Type B pancreatic cell (in vitro differentiated cells): Measurements from ENCODE around the gene MAPK6. TPM values are rescaled to one million over a fixed set of nuclear protein-coding genes. Genes with fewer than 3 reads are reported as not detected.

Source experiments
- DNase-seq: peaks from one replicate; pipeline ENCODE4 v3.0.0; 2021; ENCODE audit warnings: mixed read lengths; ENCODE audit not compliant: unreplicated experiment; ENCODE audit errors: extremely low spot score
- H3K27ac Mint-ChIP-seq: 2 replicates; pipeline ENCODE4 v1.8.0; 2021; ENCODE audit warnings: mild to moderate bottlenecking, mixed read lengths
- H3K27me3 Mint-ChIP-seq: 2 replicates; pipeline ENCODE4 v1.8.0; 2021; ENCODE audit warnings: mixed read lengths
- H3K36me3 Mint-ChIP-seq: 2 replicates; pipeline ENCODE4 v1.8.0; 2021; ENCODE audit warnings: mixed read lengths
- H3K4me1 Mint-ChIP-seq: one replicate; pipeline ENCODE4 v1.8.0; 2021; ENCODE audit warnings: mixed read lengths; ENCODE audit not compliant: unreplicated experiment
- H3K4me3 Mint-ChIP-seq: 2 replicates; pipeline ENCODE4 v1.8.0; 2021; ENCODE audit warnings: mild to moderate bottlenecking, mixed read lengths
- H3K9me3 Mint-ChIP-seq: 2 replicates; pipeline ENCODE4 v1.8.0; 2021; ENCODE audit warnings: mixed read lengths
- CTCF ChIP-seq: fragments of 200-600 bp; sonication (generic); conservative IDR thresholded peaks from 2 replicates; pipeline ENCODE4 v1.5.0; 2021; ENCODE audit warnings: antibody characterized with exemption, mild to moderate bottlenecking
- long read RNA-seq: library from polyadenylated mRNA; unstranded; transcript quantifications from one replicate; pipeline ENCODE4 v2.0.0, GENCODE V29; 2020
- total RNA-seq: library from RNA; stranded (reverse); gene quantifications from 2 replicates; pipeline ENCODE4 v1.2.1, GENCODE V29; 2021; ENCODE audit warnings: low replicate concordance

Gene MAPK6
- total RNA-seq = 56.6 and 57.9 TPM in 2 replicates
- long read RNA-seq, full-length matches to known transcripts = 67 of 96 reads
- long read RNA-seq, partial matches to known transcripts = 22 of 96 reads
- long read RNA-seq, other reads (novel, unspliced or antisense) = 7 of 96 reads

DNA sequence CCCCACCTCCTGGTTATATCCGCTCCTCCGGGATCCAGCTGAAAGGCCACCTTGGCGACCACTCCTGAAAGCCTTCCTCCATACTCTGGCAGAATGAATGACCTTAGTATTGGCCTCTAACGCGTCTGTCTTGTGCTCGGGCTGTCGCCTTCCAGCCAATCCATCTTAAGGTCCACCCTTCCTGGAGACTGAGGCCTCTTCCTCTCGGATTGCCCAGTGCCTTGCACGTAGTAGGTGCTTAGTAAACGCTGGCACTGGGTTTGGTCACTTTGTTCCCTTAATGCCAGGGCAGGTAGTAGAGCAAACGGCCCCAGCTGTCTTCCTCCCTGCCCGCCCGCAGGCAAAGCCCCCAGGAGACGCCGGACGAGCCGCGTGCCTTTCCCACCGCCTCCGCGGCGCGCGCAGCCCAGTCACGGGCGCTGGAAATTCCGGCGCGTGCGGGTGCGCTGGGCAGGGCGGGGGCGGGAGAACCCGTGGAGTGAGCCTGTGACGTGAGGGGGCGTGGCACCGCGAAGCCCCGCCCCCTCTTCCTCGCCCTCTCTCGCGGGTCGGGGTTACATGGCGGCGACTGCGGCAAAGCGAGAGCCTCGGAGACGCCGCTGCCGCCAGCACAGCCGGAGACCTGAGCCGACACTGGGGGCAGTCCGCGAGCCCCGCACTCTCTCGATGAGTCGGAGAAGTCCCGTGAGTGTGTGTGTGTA, at the start of gene MAPK6:
MAPK6 (plus strand) TSS at position 527 of the 701 bp plus-strand sequence. CDS start 27,242 bp downstream, outside the sequence.
- H3K4me3 Mint-ChIP-seq = peak within 1 kb of the TSS; percentile 98
- H3K9me3 Mint-ChIP-seq = peaks cover 4% of the 10 kb centered on the region
- H3K36me3 Mint-ChIP-seq = no peaks in the 10 kb centered on the region
- DNase-seq = peak; percentile 95
- H3K27ac Mint-ChIP-seq = peak within 1 kb of the TSS; percentile 99
- TF ChIP-seq CTCF = no peak
- H3K4me1 Mint-ChIP-seq = peaks cover 30% of the 10 kb centered on the region
- peaks cover 9% of the 10 kb centered on the region for H3K27me3 Mint-ChIP-seq

- peaks cover 4% of the 10 kb centered on the region for H3K9me3 Mint-ChIP-seq
- H3K27ac Mint-ChIP-seq = peak overlapping the region; percentile 99
- H3K36me3 Mint-ChIP-seq = peaks cover 31% of the 10 kb centered on the region
- peaks cover 4% of the 10 kb centered on the region for H3K27me3 Mint-ChIP-seq
- no peak for DNase-seq
- peak overlapping the region; percentile 97 for H3K4me3 Mint-ChIP-seq
- TF ChIP-seq CTCF = no peak
- H3K4me1 Mint-ChIP-seq = peaks cover 15% of the 10 kb centered on the region
Measured at GRCh38 chr15:51969728-51970127, 49.3 kb upstream of the MAPK6 start.

DNA sequence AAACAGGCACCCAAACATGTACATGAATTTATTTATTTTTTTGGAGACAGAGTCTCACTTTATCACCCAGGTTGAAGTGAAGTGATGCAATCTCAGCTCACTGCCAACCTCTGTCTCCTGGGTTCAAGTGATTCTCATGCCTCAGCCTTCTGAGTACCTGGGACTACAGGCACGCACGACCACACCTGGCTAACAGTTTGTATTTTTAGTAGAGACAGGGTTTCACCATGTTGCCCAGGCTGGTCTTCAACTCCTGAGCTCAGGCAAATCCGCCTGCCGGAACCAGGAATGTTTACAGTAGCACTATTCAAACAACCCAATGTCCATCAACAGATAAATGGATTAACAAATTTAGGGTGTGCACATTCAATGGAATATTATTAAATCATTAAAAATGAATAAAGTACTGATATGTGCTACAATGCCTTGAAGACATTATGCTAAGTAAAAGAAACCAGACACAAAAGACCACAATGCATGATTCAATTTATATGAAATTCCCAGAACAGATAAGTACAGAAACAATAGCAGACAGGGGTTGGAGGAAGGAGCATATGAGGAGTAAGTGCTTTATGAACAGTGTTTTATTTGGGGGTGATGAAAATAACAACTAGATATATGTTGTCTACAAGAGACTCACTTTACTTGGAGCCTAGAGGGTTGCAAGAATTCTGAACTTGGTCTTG, 48.7 kb upstream of the MAPK6 start:
- Mint-ChIP-seq H3K4me1 (peaks cover 15% of the 10 kb centered on the region), H3K4me3 (peak overlapping the region; percentile 97), H3K27ac (peak overlapping the region; percentile 99), H3K9me3 (peaks cover 4% of the 10 kb centered on the region), H3K27me3 (peaks cover 4% of the 10 kb centered on the region), H3K36me3 (peaks cover 30% of the 10 kb centered on the region)
- DNase-seq = no peak
- TF ChIP-seq CTCF = no peak

GRCh38 chr15:51971032-51971374, 48.0 kb upstream of the MAPK6 start:
- peaks cover 4% of the 10 kb centered on the region for H3K9me3 Mint-ChIP-seq
- DNase-seq = no peak
- H3K27me3 Mint-ChIP-seq = peaks cover 4% of the 10 kb centered on the region
- H3K27ac Mint-ChIP-seq = peak overlapping the region; percentile 99
- H3K4me1 Mint-ChIP-seq = peaks cover 15% of the 10 kb centered on the region
- TF ChIP-seq CTCF = no peak
- H3K4me3 Mint-ChIP-seq = peak overlapping the region; percentile 97
- H3K36me3 Mint-ChIP-seq = peaks cover 23% of the 10 kb centered on the region

DNA sequence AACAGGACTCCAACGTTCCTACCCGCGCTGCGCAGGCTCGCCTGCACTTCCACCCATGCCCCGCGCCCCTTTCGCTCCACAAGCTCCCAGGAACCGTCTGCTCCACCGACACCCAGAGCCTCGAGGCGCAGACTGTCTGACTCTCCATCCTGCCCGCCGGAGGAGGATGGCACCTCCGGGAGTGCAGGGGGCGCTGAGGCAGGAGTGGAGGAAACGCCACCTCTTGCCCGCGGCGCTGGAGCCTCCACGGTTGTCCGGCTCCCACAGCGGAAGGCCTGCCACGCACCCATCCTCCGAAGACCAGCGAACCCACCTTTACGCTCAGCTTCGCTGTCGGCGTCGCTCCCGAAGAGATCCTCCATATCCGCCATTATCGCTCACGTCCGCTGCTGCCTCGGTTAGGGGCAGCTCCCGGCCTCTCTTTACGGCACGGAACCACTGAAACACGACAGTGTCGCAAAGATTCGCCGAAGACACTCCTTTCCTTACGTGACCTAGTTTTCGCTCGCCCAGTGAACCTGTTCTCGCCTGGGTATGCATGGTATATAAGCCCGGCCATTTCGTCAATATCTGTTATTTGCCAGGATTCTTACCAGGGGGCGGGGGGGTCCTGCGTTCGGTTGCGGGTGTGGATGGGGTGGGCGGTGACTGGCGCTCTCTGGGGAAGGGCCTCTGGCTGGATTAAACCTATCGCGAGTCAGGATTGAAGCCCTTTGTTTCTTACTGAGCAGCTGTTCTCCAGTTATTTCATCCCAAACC, 47.5 kb upstream of the MAPK6 start, which contains the start of gene LEO1:
LEO1 (minus strand) TSS at position 404 of the 759 bp plus-strand sequence; CDS start at position 371, 33 bp downstream.
- peak; percentile 86 for DNase-seq
- peaks cover 4% of the 10 kb centered on the region for H3K27me3 Mint-ChIP-seq
- peaks cover 4% of the 10 kb centered on the region for H3K9me3 Mint-ChIP-seq
- peak; percentile 62 for TF ChIP-seq CTCF
- peaks cover 15% of the 10 kb centered on the region for H3K4me1 Mint-ChIP-seq
- H3K27ac Mint-ChIP-seq = peak within 1 kb of the TSS; percentile 99
- H3K4me3 Mint-ChIP-seq = peak within 1 kb of the TSS; percentile 97
- peaks cover 18% of the 10 kb centered on the region for H3K36me3 Mint-ChIP-seq
